H9 (cell line): ENCODE data around the gene CCL13. TPM values are rescaled to one million over a fixed set of nuclear protein-coding genes. Genes with fewer than 3 reads are reported as not detected.

Source experiments
- DNase-seq: peaks from one replicate; pipeline ENCODE4 v3.0.0-alpha.2; 2017
- H2AFZ ChIP-seq: one replicate; pipeline ENCODE4 v1.6.1; 2013; ENCODE audit warnings: mild to moderate bottlenecking, low read length, control low read depth, moderate library complexity
- H2AK5ac ChIP-seq: 2 replicates; pipeline ENCODE4 v1.6.1; 2013; ENCODE audit warnings: low read length, control low read depth, mixed read lengths; ENCODE audit not compliant: insufficient read length
- H2BK120ac ChIP-seq: one replicate; pipeline ENCODE4 v1.6.1; 2013; ENCODE audit warnings: low read depth, mild to moderate bottlenecking, low read length, control low read depth, inconsistent platforms; ENCODE audit not compliant: poor library complexity, severe bottlenecking
- H2BK12ac ChIP-seq: 2 replicates; pipeline ENCODE4 v1.6.1; 2013; ENCODE audit warnings: low read length, control low read depth, mixed read lengths, low read depth; ENCODE audit not compliant: insufficient read length
- H2BK15ac ChIP-seq: 2 replicates; pipeline ENCODE4 v1.6.1; 2013; ENCODE audit warnings: low read depth, low read length, control low read depth
- H2BK20ac ChIP-seq: one replicate; pipeline ENCODE4 v1.6.1; 2013; ENCODE audit warnings: low read depth, mild to moderate bottlenecking, low read length, control low read depth, inconsistent platforms; ENCODE audit not compliant: poor library complexity, severe bottlenecking
- H2BK5ac ChIP-seq: 2 replicates; pipeline ENCODE4 v1.6.1; 2013; ENCODE audit warnings: low read length, control low read depth, mixed read lengths; ENCODE audit not compliant: insufficient read length
- H3K14ac ChIP-seq: 2 replicates; pipeline ENCODE4 v1.6.1; 2013; ENCODE audit warnings: low read length, control low read depth; ENCODE audit not compliant: insufficient read depth
- H3K18ac ChIP-seq: 2 replicates; pipeline ENCODE4 v1.6.1; 2013; ENCODE audit warnings: low read depth, mild to moderate bottlenecking, mixed read lengths, low read length, control low read depth; ENCODE audit not compliant: insufficient read length
- H3K23ac ChIP-seq: 2 replicates; pipeline ENCODE4 v1.6.1; 2013; ENCODE audit warnings: low read length, control low read depth, mixed read lengths, low read depth; ENCODE audit not compliant: insufficient read length
- H3K23me2 ChIP-seq: 2 replicates; pipeline ENCODE4 v1.6.1; 2013; ENCODE audit warnings: low read depth, mild to moderate bottlenecking, mixed read lengths, low read length, control low read depth; ENCODE audit not compliant: insufficient read length, poor library complexity, severe bottlenecking
- H3K27ac ChIP-seq: 2 replicates; pipeline ENCODE4 v1.5.1; 2013; ENCODE audit warnings: low read length, control low read depth, mixed read lengths, low read depth; ENCODE audit not compliant: insufficient read length
- H3K27me3 ChIP-seq: 2 replicates; pipeline ENCODE4 v1.6.1; 2013; ENCODE audit warnings: low read length, control low read depth, inconsistent platforms; ENCODE audit not compliant: insufficient read depth
- H3K4ac ChIP-seq: 2 replicates; pipeline ENCODE4 v1.6.1; 2013; ENCODE audit warnings: low read depth, mild to moderate bottlenecking, control low read depth, inconsistent platforms, low read length, moderate library complexity
- H3K4me1 ChIP-seq: 2 replicates; pipeline ENCODE4 v1.6.1; 2013; ENCODE audit warnings: low read length, control low read depth, inconsistent platforms; ENCODE audit not compliant: insufficient read depth
- H3K4me2 ChIP-seq: 2 replicates; pipeline ENCODE4 v1.6.1; 2013; ENCODE audit warnings: low read length, control low read depth, mixed read lengths; ENCODE audit not compliant: insufficient read length, insufficient read depth
- H3K56ac ChIP-seq: 2 replicates; pipeline ENCODE4 v1.6.1; 2013; ENCODE audit warnings: low read depth, mild to moderate bottlenecking, mixed read lengths, low read length, control low read depth; ENCODE audit not compliant: insufficient read length
- H3K79me1 ChIP-seq: 2 replicates; pipeline ENCODE4 v1.6.1; 2013; ENCODE audit warnings: low read depth, mild to moderate bottlenecking, moderate library complexity, low read length, control low read depth, inconsistent platforms; ENCODE audit not compliant: insufficient read depth, poor library complexity, severe bottlenecking
- H3K79me2 ChIP-seq: 2 replicates; pipeline ENCODE4 v1.6.1; 2013; ENCODE audit warnings: low read length, control low read depth, inconsistent platforms; ENCODE audit not compliant: insufficient read depth
- H3K9ac ChIP-seq: 2 replicates; pipeline ENCODE4 v1.6.1; 2013; ENCODE audit warnings: low read length, control low read depth, mixed read lengths; ENCODE audit not compliant: insufficient read length; ENCODE audit errors: extremely low read depth
- H3K9me3 ChIP-seq: one replicate; pipeline ENCODE4 v1.6.1; 2013; ENCODE audit warnings: low read depth, low read length, inconsistent platforms; ENCODE audit not compliant: control insufficient read depth
- H3T11ph ChIP-seq: one replicate; pipeline ENCODE4 v1.6.1; 2013; ENCODE audit warnings: mild to moderate bottlenecking, low read length, control low read depth, inconsistent platforms
- H4K20me1 ChIP-seq: one replicate; pipeline ENCODE4 v1.6.1; 2013; ENCODE audit not compliant: control insufficient read depth, insufficient read length, insufficient read depth
- H4K5ac ChIP-seq: 2 replicates; pipeline ENCODE4 v1.6.1; 2013; ENCODE audit warnings: low read depth, mild to moderate bottlenecking, mixed read lengths, low read length, control low read depth; ENCODE audit not compliant: insufficient read length
- H4K8ac ChIP-seq: replicated peaks from 2 replicates; pipeline ENCODE4 v1.6.1; 2013; ENCODE audit warnings: low read length, control low read depth, mixed read lengths, low read depth; ENCODE audit not compliant: insufficient read length
- H4K91ac ChIP-seq: 2 replicates; pipeline ENCODE4 v1.6.1; 2013; ENCODE audit warnings: low read depth, mild to moderate bottlenecking, moderate library complexity, mixed read lengths, low read length, control low read depth; ENCODE audit not compliant: insufficient read length
- H3K27ac Mint-ChIP-seq, 3 experiments: 2 replicates in 2 of 3; 3 replicates in 1 of 3; pipeline ENCODE4 v1.8.0; 2020 to 2021; ENCODE audit warnings: mixed read lengths in 3 of 3, mild to moderate bottlenecking in 1 of 3, moderate library complexity in 1 of 3
- H3K27me3 Mint-ChIP-seq: 2 replicates; pipeline ENCODE4 v1.8.0; 2021; ENCODE audit warnings: low read depth, mild to moderate bottlenecking, moderate library complexity, mixed read lengths
- H3K36me3 Mint-ChIP-seq, 3 experiments: 2 replicates in 2 of 3; 3 replicates in 1 of 3; pipeline ENCODE4 v1.8.0; 2020 to 2021; ENCODE audit warnings: low read depth in 3 of 3, mixed read lengths in 3 of 3; ENCODE audit not compliant: insufficient read depth in 1 of 3
- H3K4me1 Mint-ChIP-seq, 2 experiments: 2 replicates each; pipeline ENCODE4 v1.8.0; 2020; ENCODE audit warnings: mixed read lengths in 2 of 2
- H3K4me3 Mint-ChIP-seq, 2 experiments: 2 replicates in 1 of 2; 3 replicates in 1 of 2; pipeline ENCODE4 v1.8.0; 2020 to 2021; ENCODE audit warnings: mild to moderate bottlenecking in 2 of 2, mixed read lengths in 2 of 2, moderate library complexity in 1 of 2
- H3K9me3 Mint-ChIP-seq, 2 experiments: 2 replicates in 1 of 2; 3 replicates in 1 of 2; pipeline ENCODE4 v1.8.0; 2020; ENCODE audit warnings: mild to moderate bottlenecking in 2 of 2, mixed read lengths in 2 of 2, moderate library complexity in 1 of 2
- WGBS: extraction: QIAGEN DNeasy Blood & Tissue Kit; methylation state at CpG from one replicate; pipeline ENCODE4 v1.1.7; 2013; ENCODE audit warnings: missing lambda C conversion rate, low lambda C conversion rate, mixed read lengths; ENCODE audit not compliant: insufficient read length; ENCODE audit errors: extremely low coverage; 5-methylcytosine and 5-hydroxymethylcytosine counted together
- total RNA-seq: library from RNA; stranded (reverse); gene quantifications from 2 replicates; pipeline ENCODE4 v1.2.1, GENCODE V29; 2021
- TF ChIP-seq, protein P1 (sequence below): fragments of 200-600 bp; sonication (generic); conservative IDR thresholded peaks from 3 replicates; pipeline ENCODE4 v1.8.0; 2021; ENCODE audit warnings: antibody characterized with exemption, mild to moderate bottlenecking

The CCL13 gene
- total RNA-seq, 1 experiment from 2014 or later, result not detected

DNA sequence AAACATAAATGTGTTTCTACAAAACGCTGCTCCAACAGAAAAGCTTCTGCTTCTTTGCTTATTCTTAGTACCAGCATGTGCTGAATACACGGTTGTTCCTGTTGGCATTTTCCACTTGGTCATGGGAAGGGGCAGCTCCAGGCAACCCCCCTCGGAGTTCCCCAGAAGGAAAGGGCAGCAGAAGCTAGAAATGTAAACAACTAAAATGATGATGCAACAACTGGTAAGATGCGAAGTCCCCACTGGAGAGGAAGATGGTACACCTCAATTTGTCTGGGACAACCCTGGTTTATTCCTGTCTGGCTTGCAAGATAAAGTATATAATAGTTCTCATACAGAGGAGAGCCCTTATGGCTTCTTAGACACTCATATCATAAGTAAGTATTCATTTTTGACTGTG lies 9.2 kb upstream of the CCL13 start:
- no peaks in the 10 kb centered on the region for H3K36me3 Mint-ChIP-seq
- no peak overlapping the region; a peak in 1 of 7 replicates for H3K27ac Mint-ChIP-seq

More for the DNA sequence above, 9.2 kb upstream of the CCL13 start:
- no peak overlapping the region for H4K5ac ChIP-seq
- no peak overlapping the region for H4K8ac ChIP-seq
- H3K79me1 ChIP-seq, result no peaks in the 10 kb centered on the region
- no peak overlapping the region for H3K18ac ChIP-seq
- no peak overlapping the region for H2BK120ac ChIP-seq
- no peak overlapping the region for H3K56ac ChIP-seq
- no peaks in the 10 kb centered on the region for H3K9me3 ChIP-seq
- H2BK5ac ChIP-seq, result no peak overlapping the region
- H4K20me1 ChIP-seq, result no peaks in the 10 kb centered on the region
- no peak overlapping the region for H2BK15ac ChIP-seq
- Mint-ChIP-seq H3K27me3 (peaks cover 4% of the 10 kb centered on the region; the same call in 1 of the 2 replicates), H3K4me1 (peaks cover 3 to 9% of the 10 kb centered on the region in 2 experiments; a peak in 3 of 4 replicates), H3K4me3 (no peak overlapping the region), H3K9me3 (no peaks in the 10 kb centered on the region)
- TF ChIP-seq, protein P1, sequence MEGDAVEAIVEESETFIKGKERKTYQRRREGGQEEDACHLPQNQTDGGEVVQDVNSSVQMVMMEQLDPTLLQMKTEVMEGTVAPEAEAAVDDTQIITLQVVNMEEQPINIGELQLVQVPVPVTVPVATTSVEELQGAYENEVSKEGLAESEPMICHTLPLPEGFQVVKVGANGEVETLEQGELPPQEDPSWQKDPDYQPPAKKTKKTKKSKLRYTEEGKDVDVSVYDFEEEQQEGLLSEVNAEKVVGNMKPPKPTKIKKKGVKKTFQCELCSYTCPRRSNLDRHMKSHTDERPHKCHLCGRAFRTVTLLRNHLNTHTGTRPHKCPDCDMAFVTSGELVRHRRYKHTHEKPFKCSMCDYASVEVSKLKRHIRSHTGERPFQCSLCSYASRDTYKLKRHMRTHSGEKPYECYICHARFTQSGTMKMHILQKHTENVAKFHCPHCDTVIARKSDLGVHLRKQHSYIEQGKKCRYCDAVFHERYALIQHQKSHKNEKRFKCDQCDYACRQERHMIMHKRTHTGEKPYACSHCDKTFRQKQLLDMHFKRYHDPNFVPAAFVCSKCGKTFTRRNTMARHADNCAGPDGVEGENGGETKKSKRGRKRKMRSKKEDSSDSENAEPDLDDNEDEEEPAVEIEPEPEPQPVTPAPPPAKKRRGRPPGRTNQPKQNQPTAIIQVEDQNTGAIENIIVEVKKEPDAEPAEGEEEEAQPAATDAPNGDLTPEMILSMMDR, result no peak
- no peak overlapping the region for H3K27ac ChIP-seq
- H3K4me2 ChIP-seq, result no peak overlapping the region
- no peak overlapping the region for H3K9ac ChIP-seq
- H2AK5ac ChIP-seq, result no peak overlapping the region
- H3K4ac ChIP-seq, result no peak overlapping the region
- H3K23me2 ChIP-seq, result no peaks in the 10 kb centered on the region
- no CpG with 5 or more reads among the region's 4 CpGs for WGBS
- H3K27me3 ChIP-seq, result no peaks in the 10 kb centered on the region
- H2BK12ac ChIP-seq, result no peak overlapping the region
- DNase-seq, result no peak
- no peaks in the 10 kb centered on the region for H3K4me1 ChIP-seq
- no peak overlapping the region for H4K91ac ChIP-seq
- no peak overlapping the region for H3T11ph ChIP-seq
- H2BK20ac ChIP-seq, result no peak overlapping the region
- H3K14ac ChIP-seq, result no peak overlapping the region
- H2AFZ ChIP-seq, result no peak overlapping the region
- H3K79me2 ChIP-seq, result no peaks in the 10 kb centered on the region
- no peak overlapping the region for H3K23ac ChIP-seq
